HG03045 (cell line): ENCODE data around the gene UQCC2.

Experiments used
- ATAC-seq: cut with Tn5 transposase; IDR thresholded peaks from one replicate; pipeline ENCODE4 v1.9.1; 2021; ENCODE audit warnings: mild to moderate bottlenecking, moderate library complexity; ENCODE audit not compliant: unreplicated experiment

UQCC2 gene

GRCh38 chr6:33708516-33709204, 2.8 kb downstream of the UQCC2 start:
- no peak for ATAC-seq

GRCh38 chr6:33707771-33708170, 3.7 kb downstream of the UQCC2 start:
- ATAC-seq: no peak

- no peak for ATAC-seq
Measured at GRCh38 chr6:33705955-33706725, 5.4 kb downstream of the UQCC2 start.

- no peak for ATAC-seq
Measured at GRCh38 chr6:33705268-33705885, 6.1 kb downstream of the UQCC2 start.

GRCh38 chr6:33704215-33705066, 7.1 kb downstream of the UQCC2 start:
- no peak for ATAC-seq

GRCh38 chr6:33702345-33702977, 9.0 kb downstream of the UQCC2 start:
- no peak for ATAC-seq

- no peak for ATAC-seq
Measured at GRCh38 chr6:33700391-33701050, 11.0 kb downstream of the UQCC2 start.

- no peak for ATAC-seq
Measured at GRCh38 chr6:33699739-33700138, 11.8 kb downstream of the UQCC2 start.

- no peak for ATAC-seq
Measured at GRCh38 chr6:33699131-33699530, 12.4 kb downstream of the UQCC2 start.

GRCh38 chr6:33698494-33698893, 13.0 kb downstream of the UQCC2 start:
- ATAC-seq: no peak

- no peak for ATAC-seq
Measured at GRCh38 chr6:33697845-33698244, 13.7 kb downstream of the UQCC2 start.

- no peak for ATAC-seq
Measured at GRCh38 chr6:33696548-33697518, 14.7 kb downstream of the UQCC2 start.

- ATAC-seq: no peak
Measured at GRCh38 chr6:33696076-33696475, 15.4 kb downstream of the UQCC2 start.

GRCh38 chr6:33695451-33695887, 16.0 kb downstream of the UQCC2 start:
- no peak for ATAC-seq

- no peak for ATAC-seq
Measured at GRCh38 chr6:33694977-33695376, 16.5 kb downstream of the UQCC2 start.

GRCh38 chr6:33694401-33694931, 17.0 kb downstream of the UQCC2 start:
- no peak for ATAC-seq

- no peak for ATAC-seq
Measured at GRCh38 chr6:33693186-33694105, 18.1 kb downstream of the UQCC2 start.

GRCh38 chr6:33692760-33693158, 18.7 kb downstream of the UQCC2 start:
- ATAC-seq: no peak
